ENCODE data around the gene ARID4A. TPM values are rescaled to one million over a fixed set of nuclear protein-coding genes. Genes with fewer than 3 reads are reported as not detected.

The ARID4A gene
- total RNA-seq, 4 donors from 2014 or later = 12.8 to 31.1 (median 18.8) TPM

- no peak for ATAC-seq
- Histone ChIP-seq H3K4me1 (peaks cover 8 to 77% (median 16%) of the 10 kb centered on the region in 3 donors), H3K27ac (no peak overlapping the region), H3K36me3 (peaks cover 0 to 76% of the 10 kb centered on the region in 2 donors), H3K9me3 (no peaks in the 10 kb centered on the region), H3K27me3 (no peaks in the 10 kb centered on the region), H3K4me3 (no peak overlapping the region)
- TF ChIP-seq POLR2AphosphoS5 (IDR thresholded peaks at IDR 0.05) (no peak), EP300 (IDR thresholded peaks at IDR 0.05) (no peak), POLR2A (IDR thresholded peaks at IDR 0.05) (no peak)
- TF ChIP-seq, protein P1, sequence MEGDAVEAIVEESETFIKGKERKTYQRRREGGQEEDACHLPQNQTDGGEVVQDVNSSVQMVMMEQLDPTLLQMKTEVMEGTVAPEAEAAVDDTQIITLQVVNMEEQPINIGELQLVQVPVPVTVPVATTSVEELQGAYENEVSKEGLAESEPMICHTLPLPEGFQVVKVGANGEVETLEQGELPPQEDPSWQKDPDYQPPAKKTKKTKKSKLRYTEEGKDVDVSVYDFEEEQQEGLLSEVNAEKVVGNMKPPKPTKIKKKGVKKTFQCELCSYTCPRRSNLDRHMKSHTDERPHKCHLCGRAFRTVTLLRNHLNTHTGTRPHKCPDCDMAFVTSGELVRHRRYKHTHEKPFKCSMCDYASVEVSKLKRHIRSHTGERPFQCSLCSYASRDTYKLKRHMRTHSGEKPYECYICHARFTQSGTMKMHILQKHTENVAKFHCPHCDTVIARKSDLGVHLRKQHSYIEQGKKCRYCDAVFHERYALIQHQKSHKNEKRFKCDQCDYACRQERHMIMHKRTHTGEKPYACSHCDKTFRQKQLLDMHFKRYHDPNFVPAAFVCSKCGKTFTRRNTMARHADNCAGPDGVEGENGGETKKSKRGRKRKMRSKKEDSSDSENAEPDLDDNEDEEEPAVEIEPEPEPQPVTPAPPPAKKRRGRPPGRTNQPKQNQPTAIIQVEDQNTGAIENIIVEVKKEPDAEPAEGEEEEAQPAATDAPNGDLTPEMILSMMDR (IDR thresholded peaks at IDR 0.05) = no peak
- 93 to 95% methylated on average over 3 to 4 of the region's 4 CpGs for WGBS, 2 donors (ENCODE audit: low coverage in 1 of 2)
These were observed 13.2 kb upstream of the ARID4A start for GRCh38 chr14:58285132-58285531.

DNA sequence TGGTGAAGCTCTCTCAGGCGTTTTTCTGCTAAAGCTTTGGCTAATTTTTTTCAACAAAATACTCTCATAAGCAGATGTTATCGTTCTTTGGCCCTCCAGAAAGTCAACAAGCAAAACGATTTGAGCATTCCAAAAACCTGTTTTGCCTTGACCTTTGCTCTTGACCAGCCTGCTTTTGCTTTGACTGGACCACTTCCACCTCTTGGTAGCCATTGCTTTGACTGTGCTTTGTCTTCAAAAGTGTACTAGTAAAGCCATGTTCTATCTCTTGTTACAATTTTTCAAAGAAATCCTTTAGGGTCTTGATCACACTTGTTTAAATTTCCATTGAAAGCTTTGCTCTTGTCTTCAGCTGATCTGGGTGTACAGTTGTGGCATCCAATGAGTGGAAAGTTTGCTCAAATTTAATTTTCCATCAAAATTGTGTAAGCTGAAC lies 10.7 kb upstream of the ARID4A start:
- H3K27me3 ChIP-seq = no peaks in the 10 kb centered on the region
- 70% methylated on average over 2 to 3 of the region's 3 CpGs for WGBS, 2 donors (ENCODE audit: low coverage in 1 of 2)
- no peaks in the 10 kb centered on the region for H3K9me3 ChIP-seq
- peaks cover 0 to 90% of the 10 kb centered on the region in 2 donors for H3K36me3 ChIP-seq
- H3K27ac ChIP-seq = no peak overlapping the region
- no peak for ATAC-seq
- H3K4me1 ChIP-seq = peaks cover 2 to 68% (median 7%) of the 10 kb centered on the region in 3 donors
- H3K4me3 ChIP-seq = no peak overlapping the region
- TF ChIP-seq POLR2A (IDR thresholded peaks at IDR 0.05) = no peak
- TF ChIP-seq POLR2AphosphoS5 (IDR thresholded peaks at IDR 0.05) = no peak
- TF ChIP-seq EP300 (IDR thresholded peaks at IDR 0.05) = no peak

DNA sequence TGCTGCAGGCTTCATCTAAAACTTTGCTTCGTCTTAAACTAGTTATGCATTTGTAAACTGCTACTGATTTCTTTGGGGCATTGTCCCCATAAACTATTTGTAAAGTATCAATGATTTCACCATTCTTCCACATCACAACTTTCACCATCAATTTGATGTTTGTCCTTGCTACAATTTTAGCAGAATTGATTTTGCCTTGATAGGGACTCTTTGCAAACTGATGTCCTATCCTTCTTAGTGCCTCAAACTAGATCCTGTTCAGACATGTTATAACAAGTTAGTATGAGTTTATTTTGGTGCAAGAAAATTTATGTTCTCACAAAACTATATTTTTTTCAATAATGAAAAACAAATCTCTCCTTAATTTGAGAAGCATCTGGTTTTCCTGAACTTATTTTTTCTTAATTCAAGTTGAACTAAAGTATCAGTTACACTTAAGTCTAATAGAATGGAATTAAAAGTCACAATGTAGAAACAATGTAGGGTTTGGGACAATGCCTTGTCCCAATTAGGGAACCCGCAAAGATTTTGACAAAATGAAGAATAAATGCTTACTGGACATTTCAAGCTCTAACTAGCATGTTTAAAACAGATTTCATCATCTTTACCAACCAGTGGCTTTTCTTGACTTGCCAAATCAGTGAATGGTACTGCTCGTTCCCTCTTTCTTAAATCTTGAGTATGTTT lies 10.1 kb upstream of the ARID4A start:
- no peak for ATAC-seq
- no peaks in the 10 kb centered on the region for H3K9me3 ChIP-seq
- H3K27me3 ChIP-seq = no peaks in the 10 kb centered on the region
- no peak overlapping the region for H3K27ac ChIP-seq
- no peak overlapping the region for H3K4me3 ChIP-seq
- H3K4me1 ChIP-seq = peaks cover 3 to 69% (median 7%) of the 10 kb centered on the region in 3 donors
- TF ChIP-seq, protein P1 (IDR thresholded peaks at IDR 0.05) = no peak
- TF ChIP-seq POLR2A (IDR thresholded peaks at IDR 0.05) = no peak
- no peak for TF ChIP-seq POLR2AphosphoS5 (IDR thresholded peaks at IDR 0.05)
- no peak for TF ChIP-seq EP300 (IDR thresholded peaks at IDR 0.05)
- 62 to 67% methylated on average over 3 of the region's 3 CpGs for whole genome bisulfite sequencing, 2 donors (ENCODE audit: low coverage in 1 of 2)
- H3K36me3 ChIP-seq = peaks cover 0 to 91% of the 10 kb centered on the region in 2 donors

DNA sequence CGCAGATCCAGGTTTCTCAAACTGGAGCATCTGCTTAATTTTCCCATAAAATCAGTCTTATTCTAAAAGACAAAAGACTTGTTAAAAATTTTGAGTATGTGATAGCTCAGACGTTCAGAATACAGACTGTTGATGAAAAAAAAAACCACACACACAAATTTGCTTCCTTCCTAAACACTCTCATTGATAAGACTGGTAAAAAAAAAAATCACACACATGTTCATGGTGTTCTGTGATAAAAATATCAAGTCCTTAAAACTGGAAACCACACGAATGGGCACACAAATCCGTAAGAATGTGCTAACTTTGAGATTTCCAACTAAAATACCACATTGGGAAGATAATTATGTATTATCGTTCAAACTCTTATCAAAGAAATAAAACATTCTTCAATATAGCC lies 6.7 kb upstream of the ARID4A start:
- 71% methylated on average over 5 of the region's 5 CpGs for WGBS, 2 donors (ENCODE audit: low coverage in 1 of 2)
- ATAC-seq = no peak
- TF ChIP-seq POLR2AphosphoS5 (IDR thresholded peaks at IDR 0.05) (no peak), POLR2A (IDR thresholded peaks at IDR 0.05) (no peak), EP300 (IDR thresholded peaks at IDR 0.05) (no peak)
- TF ChIP-seq, protein P1 (IDR thresholded peaks at IDR 0.05) = no peak
- H3K4me1 ChIP-seq = peaks cover 3 to 84% (median 3%) of the 10 kb centered on the region in 3 donors
- H3K27me3 ChIP-seq = no peaks in the 10 kb centered on the region
- peaks cover 0 to 82% of the 10 kb centered on the region in 2 donors for H3K36me3 ChIP-seq
- no peak overlapping the region for H3K4me3 ChIP-seq
- H3K27ac ChIP-seq = no peak overlapping the region
- no peaks in the 10 kb centered on the region for H3K9me3 ChIP-seq

DNA sequence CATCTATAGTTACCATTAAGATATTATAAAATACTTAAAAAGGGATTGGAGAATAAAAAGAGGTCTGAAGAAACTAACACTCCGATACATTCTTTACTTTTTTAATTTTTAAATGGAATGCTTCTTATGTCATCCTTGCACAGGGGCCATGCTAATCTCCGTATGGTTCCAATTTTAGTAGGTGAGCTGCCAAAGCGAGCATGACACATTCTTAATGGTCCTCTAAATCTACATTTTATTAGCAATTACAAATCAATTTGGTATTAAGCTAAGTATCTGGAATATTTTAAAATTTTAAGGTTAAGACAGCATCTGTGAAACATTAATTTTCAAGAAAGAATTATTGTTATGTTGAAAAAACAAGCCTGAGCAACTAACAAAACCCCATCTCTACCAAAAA lies 6.2 kb upstream of the ARID4A start:
- TF ChIP-seq EP300 (IDR thresholded peaks at IDR 0.05) (no peak), POLR2AphosphoS5 (IDR thresholded peaks at IDR 0.05) (no peak), POLR2A (IDR thresholded peaks at IDR 0.05) (no peak)
- TF ChIP-seq, protein P1 (IDR thresholded peaks at IDR 0.05) = no peak
- Histone ChIP-seq H3K27ac (no peak overlapping the region), H3K4me1 (peaks cover 3 to 86% (median 3%) of the 10 kb centered on the region in 3 donors), H3K36me3 (peaks cover 0 to 78% of the 10 kb centered on the region in 2 donors), H3K27me3 (no peaks in the 10 kb centered on the region), H3K4me3 (no peak overlapping the region), H3K9me3 (no peaks in the 10 kb centered on the region)
- no peak for ATAC-seq
- WGBS, 2 donors (ENCODE audit: low coverage in 1 of 2) = 57 to 61% methylated on average over 3 of the region's 3 CpGs

Data from gastroesophageal sphincter (tissue), 4 donors.